ENCODE measurements around the gene HELQ. TPM values are rescaled to one million over a fixed set of nuclear protein-coding genes. Genes with fewer than 3 reads are reported as not detected.

Gene HELQ
- 16.7 and 24.4 TPM in 2 replicates for total RNA-seq

DNA sequence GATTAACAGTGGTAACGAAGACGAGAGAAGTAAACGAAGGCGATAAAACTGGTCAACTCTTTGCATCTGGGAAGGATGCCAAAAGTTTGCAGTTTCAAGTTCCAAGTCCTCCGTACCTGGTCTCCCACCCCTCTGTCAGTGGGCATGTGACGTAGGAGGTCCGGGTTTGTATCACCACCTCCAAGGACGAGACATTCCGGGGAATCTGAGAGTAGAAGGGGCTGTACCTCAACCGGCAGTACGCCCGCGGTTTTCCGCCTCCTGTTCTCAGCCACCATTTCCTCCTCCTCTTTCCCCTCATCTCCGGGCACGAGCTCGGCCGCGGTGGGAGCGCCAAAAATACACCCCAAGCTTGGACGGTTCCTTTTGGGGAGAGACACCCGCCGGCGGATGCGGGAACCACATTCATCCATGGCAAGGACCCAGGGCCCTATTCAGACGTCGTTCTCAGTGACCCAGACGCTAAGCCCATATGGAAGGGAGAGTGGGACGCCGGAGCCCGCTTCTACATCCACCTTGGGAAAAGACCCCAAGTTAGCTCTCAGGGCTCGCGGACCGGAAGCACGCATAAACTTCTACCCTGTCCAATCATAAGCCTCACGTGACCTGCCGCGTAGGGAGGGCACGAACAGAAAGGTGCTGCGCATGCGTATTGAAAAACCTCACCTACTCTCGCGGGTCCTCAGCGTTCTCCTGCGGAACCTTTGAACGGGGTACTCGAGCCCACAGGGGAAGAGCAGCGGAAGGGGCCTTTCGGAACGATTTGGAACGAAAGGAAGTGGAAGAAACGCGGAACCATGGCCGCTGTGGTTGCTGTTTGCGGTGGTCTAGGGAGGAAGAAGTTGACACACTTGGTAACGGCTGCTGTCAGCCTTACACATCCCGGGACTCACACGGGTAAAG lies at the start of gene HELQ, which contains the start of gene MRPS18C:
Gene HELQ (minus strand): TSS at position 543 of the 903 bp plus-strand sequence. CDS start 130 bp downstream, at position 413.
Gene MRPS18C (plus strand): TSS at position 778 of the 903 bp plus-strand sequence. CDS start 20 bp downstream, at position 798.

GRCh38 chr4:83484500-83485461 lies 29.2 kb upstream of the HELQ start, which contains the start of gene ABRAXAS1:
Gene ABRAXAS1 (minus strand): TSS chr4:83485100. CDS start chr4:83485072, 28 bp downstream.

Small RNAs within 50 kb of the gene (small RNA-seq; reads per million reads assigned to genes)
- gene AC114781.5, result not detected

Other genes with a start within 250 kb of the HELQ start
- 19.9 and 29.4 TPM in 2 replicates for gene COQ2, start 171.0 kb downstream of the HELQ start, total RNA-seq
- gene HPSE, start 121.0 kb downstream of the HELQ start, total RNA-seq, result 2.6 and 2.7 TPM in 2 replicates
- gene MRPS18C, start 235 bp upstream of the HELQ start, total RNA-seq, result 17.2 and 25.6 TPM in 2 replicates
- 23.0 and 28.6 TPM in 2 replicates for gene ABRAXAS1, start 29.3 kb upstream of the HELQ start, total RNA-seq
- gene GPAT3, start 80.3 kb upstream of the HELQ start, total RNA-seq, result 0.26 and 1.2 TPM in 2 replicates

Data from articular chondrocyte of knee joint (primary cell).